ENCODE results near the gene BRD7.

BRD7 gene

DNA sequence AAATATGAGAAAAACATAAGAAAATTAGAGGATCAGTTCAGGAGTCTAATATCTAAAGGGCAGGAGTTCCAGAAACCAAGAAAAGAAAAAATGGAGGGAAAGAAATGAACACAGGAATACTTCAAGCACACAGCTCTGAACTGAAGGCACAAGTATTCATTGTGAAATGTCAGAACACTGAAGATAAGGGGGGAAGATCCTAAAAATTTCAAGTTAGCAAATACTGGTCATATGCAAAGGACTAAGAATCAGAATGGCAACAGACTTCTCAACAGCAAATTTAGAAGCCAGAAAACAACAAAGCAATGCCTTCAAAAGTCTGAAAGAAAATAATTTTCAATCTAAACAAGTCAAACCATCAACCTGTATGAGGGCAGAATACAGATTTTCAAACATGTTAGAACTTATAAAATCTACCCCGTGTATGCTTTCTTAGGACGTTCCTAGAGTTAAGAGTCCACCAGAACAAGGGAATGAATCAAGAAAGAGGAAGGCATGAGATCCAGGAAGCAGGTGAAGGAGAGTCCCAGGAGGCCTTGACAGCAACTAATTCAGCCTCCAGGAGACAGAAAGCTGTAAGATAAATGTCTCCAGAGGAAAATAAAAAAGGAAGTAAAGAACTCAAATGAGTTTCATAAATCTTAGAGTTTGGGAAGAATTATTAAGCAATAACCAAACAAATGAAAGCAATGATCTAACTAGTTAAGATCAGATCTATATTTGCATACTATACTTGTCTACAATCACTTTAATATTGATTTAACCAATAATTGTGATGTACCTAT lies 2.8 kb downstream of the BRD7 start:
- no peak for DNase-seq (ENCODE audit: low read depth)
- TF ChIP-seq, protein P1, sequence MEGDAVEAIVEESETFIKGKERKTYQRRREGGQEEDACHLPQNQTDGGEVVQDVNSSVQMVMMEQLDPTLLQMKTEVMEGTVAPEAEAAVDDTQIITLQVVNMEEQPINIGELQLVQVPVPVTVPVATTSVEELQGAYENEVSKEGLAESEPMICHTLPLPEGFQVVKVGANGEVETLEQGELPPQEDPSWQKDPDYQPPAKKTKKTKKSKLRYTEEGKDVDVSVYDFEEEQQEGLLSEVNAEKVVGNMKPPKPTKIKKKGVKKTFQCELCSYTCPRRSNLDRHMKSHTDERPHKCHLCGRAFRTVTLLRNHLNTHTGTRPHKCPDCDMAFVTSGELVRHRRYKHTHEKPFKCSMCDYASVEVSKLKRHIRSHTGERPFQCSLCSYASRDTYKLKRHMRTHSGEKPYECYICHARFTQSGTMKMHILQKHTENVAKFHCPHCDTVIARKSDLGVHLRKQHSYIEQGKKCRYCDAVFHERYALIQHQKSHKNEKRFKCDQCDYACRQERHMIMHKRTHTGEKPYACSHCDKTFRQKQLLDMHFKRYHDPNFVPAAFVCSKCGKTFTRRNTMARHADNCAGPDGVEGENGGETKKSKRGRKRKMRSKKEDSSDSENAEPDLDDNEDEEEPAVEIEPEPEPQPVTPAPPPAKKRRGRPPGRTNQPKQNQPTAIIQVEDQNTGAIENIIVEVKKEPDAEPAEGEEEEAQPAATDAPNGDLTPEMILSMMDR (IDR thresholded peaks at IDR 0.05; ENCODE audit: low read depth, low read length, missing control alignments), result no peak
- in situ Hi-C loops (cut with HindIII; ENCODE audit: low sequenced_read_pairs), result no loop called here
- H3K4me3 ChIP-seq (ENCODE audit: low read depth, low read length), result no peak overlapping the region

DNA sequence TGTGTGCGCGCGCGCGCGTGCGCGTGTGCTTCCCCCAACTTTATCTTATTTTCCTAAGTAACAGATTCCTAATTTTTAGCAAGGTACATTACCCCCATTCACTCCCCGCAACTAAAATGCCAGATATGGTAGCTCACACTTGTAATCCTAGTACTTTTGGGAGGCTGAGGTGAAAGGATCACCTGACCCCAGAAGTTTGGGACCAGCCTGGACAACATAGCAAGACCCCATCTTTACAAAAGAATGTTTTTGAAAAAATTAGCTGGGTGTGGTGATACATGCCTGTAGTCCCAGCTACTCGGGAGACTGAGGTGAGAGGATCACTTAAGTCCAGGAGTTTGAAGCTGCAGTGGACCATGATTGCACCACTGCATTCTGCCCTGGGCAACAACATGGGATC lies 5.1 kb downstream of the BRD7 start:
- no peak for DNase-seq (ENCODE audit: low read depth)
- in situ Hi-C loops (cut with HindIII; ENCODE audit: low sequenced_read_pairs), result no loop called here
- TF ChIP-seq, protein P1 (IDR thresholded peaks at IDR 0.05; ENCODE audit: low read depth, low read length, missing control alignments), result no peak
- no peak overlapping the region for H3K4me3 ChIP-seq (ENCODE audit: low read depth, low read length)

DNA sequence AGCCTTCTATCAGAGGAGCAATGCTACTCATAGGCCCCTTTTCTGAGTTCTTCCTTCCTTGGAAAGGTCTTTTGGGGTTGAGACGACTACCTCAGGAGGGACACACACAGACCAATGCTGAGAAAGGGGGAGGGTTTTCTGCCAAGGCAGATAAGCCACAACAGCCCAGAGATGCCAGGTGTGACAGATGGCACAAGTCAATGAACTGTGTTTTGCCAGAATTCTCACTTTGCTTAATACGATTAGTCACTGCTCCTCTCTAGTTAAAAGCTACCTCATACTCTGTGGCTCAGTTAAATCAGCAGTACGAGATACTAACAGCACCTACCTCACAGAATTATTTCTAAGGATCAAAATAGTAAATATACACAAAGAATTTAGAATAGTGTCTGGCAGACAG lies 8.0 kb downstream of the BRD7 start:
- in situ Hi-C loops (cut with HindIII; ENCODE audit: low sequenced_read_pairs), result no loop called here
- no peak for DNase-seq (ENCODE audit: low read depth)
- TF ChIP-seq, protein P1 (IDR thresholded peaks at IDR 0.05; ENCODE audit: low read depth, low read length, missing control alignments), result no peak

DNA sequence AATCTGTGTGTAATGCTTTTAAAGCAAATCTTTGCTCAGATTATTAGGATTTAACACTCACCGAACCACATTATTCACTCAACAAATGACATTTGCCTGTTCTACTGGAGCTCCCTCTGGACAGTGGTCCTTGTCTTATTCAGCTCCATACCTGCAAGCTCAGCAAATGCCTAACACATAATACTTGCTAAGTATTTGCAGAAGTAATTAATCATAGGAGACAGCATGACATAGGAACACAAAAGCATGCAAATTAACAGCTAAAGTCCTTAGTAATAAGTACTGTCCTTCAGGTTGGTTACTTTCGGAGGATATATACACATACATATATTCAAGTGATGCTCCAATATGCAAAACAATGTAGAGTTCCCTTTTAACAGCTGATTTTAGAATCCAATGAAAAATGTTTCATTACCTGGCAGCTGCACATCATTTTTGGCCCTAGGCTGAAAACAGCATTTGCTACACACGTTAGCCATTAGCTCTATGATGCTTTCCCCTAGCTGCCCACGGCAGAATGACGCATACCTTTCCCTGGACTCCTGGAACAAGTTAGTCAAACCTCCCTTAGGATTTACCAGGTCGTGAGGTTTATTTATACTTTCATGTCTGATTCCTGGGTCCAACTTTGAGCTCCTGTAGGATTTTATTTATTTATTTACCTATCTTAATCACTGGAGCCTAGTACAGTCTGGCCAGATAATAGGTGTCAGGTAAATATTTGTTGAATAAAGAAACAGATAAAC lies 8.6 kb downstream of the BRD7 start:
- TF ChIP-seq, protein P1 (IDR thresholded peaks at IDR 0.05; ENCODE audit: low read depth, low read length, missing control alignments), result no peak
- in situ Hi-C loops (cut with HindIII; ENCODE audit: low sequenced_read_pairs), result no loop called here
- DNase-seq (ENCODE audit: low read depth), result peak; percentile 38
- H3K4me3 ChIP-seq (ENCODE audit: low read depth, low read length), result no peak overlapping the region

More for the DNA sequence above, 8.0 kb downstream of the BRD7 start:
- no peak overlapping the region for H3K4me3 ChIP-seq (ENCODE audit: low read depth, low read length)

DNA sequence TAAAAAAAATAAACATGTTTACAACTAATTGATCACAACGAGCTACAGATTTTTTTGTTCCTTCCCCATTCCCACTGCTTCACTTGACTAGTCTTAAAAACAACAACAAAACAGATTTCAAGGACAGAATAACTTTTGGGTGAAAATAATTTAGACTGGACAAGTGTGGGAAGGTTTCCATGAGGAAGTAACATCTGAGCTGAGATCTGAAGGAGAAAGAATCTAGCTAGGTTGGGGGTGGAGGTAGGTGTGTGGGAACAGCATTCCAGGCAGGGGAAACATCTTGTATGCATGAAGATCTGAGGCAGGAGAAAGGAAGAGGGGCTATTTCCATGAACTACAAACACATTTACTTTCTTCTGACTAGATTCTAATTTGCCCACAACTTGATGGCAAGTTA lies 9.2 kb downstream of the BRD7 start:
- TF ChIP-seq, protein P1 (IDR thresholded peaks at IDR 0.05; ENCODE audit: low read depth, low read length, missing control alignments), result no peak
- no peak overlapping the region for H3K4me3 ChIP-seq (ENCODE audit: low read depth, low read length)
- in situ Hi-C loops (cut with HindIII; ENCODE audit: low sequenced_read_pairs), result no loop called here
- DNase-seq (ENCODE audit: low read depth), result no peak

DNA sequence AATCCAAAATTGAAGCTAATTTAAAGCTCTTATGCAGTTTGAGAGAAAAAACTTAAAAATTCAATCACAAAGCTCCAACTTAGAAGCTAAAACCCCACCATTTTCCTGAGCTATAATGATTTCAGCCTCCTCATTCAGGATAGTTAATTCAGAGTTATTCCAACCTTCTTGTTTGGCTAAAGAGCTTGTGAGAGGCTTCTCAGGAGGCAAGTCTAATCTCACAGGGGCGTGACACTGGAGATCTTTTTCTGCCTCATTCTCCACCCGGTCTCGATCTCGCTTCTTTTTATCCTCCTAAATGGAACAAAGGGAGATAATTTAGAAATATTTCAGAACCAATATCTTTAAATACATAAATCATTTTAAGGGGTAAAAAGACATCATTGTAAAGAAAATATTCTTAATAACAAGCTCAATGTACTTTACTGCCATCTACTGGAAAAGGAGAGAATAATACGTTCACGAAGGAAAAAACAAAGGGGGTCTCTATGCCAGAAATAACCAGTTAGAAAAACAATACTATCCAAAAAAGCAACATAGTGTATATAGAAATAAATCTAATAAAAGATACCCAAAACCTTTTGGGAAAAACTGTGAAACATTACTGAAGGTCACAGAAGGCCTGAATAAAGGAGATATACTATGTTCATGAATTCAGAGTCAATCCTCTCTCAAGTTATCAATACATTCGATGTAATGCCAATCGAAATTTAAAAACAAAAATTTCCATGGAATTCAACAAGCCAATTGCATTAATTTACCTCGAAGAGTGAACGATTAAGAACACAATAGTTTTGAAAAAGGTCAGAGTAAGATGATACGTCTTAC lies 13.9 kb downstream of the BRD7 start:
- no peak for DNase-seq (ENCODE audit: low read depth)
- TF ChIP-seq, protein P1 (IDR thresholded peaks at IDR 0.05; ENCODE audit: low read depth, low read length, missing control alignments), result no peak
- in situ Hi-C loops (cut with HindIII; ENCODE audit: low sequenced_read_pairs), result no loop called here
- no peak overlapping the region for H3K4me3 ChIP-seq (ENCODE audit: low read depth, low read length)

Measured in astrocyte of the cerebellum (primary cell).